Glomerular visceral epithelial cell (primary cell): ENCODE results near the gene DENND1A.

Experiments
- DNase-seq: peaks from one replicate; pipeline ENCODE4 v3.0.0-alpha.2; 2016; ENCODE audit errors: extremely low spot score

Gene DENND1A

GRCh38 chr9:123772967-123773366 is 157.0 kb downstream of the DENND1A start:
- DNase-seq, result no peak

DNA sequence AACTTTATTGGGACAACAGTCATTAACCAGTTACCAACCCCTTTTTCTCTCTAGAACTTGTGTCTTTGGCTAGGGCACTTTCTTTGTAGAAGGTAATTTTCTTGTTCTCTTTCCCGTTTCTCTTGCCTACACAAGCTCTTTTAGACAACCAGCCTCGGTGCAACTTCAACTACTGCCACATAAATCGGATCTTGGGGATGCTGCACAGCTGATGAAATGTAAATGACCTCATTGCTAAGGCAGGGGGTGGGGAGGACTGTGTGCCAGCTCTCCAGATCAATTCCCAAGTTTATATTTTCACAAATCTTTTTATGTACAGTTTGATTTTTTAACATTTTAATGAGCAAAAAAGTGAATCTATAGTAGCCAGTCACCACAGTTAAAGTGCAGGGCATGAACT is 157.6 kb downstream of the DENND1A start:
- no peak for DNase-seq

DNA sequence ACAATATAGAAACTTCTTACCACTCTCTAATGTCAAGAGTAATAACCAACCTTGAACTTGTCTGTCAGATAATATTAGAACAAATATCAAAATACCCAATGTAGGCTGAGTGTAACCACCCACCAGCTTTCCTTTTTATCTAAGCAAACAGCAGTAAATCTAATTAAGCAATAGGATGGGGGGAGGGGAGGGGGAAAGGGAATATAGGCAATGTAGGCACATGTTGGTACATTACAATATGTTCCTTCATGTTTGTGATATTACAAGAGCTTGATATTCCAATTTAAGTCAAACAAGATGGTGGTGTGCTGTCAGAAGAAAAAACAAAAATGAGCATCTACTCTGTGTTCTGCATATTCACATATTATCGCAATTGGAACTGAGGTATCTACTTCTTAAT is 158.2 kb downstream of the DENND1A start:
- DNase-seq, result no peak

GRCh38 chr9:123769719-123770118 is 160.2 kb downstream of the DENND1A start:
- no peak for DNase-seq

DNA sequence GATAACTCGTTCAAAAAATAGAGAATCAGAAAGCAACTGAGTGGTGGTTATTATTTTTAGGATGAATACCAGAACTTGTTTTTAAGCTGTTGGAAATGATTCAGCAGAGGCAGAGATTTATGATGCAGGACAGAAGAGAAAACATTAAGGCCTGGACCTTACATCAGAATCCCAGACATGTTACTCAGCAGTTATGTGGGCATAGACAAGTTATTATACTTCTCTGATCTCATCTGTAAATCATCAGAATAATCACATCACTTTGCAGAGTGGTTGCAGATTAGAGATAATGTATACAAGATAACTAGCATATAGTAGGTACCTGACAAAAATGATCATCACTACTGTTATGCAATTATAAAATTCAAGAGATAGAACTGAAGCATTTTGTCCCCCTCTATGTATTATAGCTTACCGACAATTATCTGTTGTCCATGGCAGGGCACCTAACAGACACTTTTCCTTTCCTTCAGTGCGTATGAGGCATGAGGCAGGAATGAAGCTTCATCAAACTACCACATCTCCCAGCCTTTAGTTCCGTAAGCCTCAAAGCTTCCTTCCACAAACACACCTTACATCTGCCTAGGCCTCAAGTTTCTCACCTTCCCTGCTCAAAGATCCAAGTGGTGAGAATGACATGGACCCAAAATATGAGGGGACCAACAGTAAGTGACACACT is 165.9 kb downstream of the DENND1A start:
- DNase-seq, result peak; percentile 4

GRCh38 chr9:123761905-123762605 is 167.9 kb downstream of the DENND1A start:
- peak; percentile 33 for DNase-seq

GRCh38 chr9:123757960-123758359 is 172.0 kb downstream of the DENND1A start:
- DNase-seq, result no peak

- DNase-seq, result no peak
These were observed 172.4 kb downstream of the DENND1A start for GRCh38 chr9:123757547-123757946.

DNA sequence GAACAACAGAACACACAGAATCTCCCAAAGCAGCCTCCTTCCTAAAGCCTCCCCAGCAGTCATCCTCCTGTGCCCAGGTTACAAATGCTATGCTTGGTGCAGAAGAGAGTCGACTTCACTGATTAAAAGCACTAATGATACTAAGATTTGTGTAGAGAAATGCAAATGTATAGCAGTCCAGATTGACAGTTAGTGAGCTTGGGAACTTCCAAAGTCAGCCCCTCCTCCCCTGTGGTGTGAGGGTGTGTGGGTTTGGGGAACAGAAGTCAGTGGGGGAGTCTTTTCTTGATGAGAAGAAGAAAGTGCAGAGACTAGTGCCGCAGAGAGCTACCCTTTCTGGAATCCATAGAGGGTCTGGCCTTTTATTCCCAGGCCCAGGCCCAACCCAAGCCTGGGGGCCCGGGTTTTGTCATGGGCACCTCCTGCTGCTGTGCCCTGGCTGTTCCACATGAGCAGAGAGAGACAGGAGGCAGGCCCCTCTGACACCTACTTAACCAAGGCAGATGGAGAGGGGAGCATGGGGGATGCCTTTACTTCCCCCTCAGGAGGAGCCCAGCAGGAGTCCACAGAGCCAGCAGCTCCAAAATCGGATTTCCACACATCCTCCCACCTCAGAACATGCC is 173.3 kb downstream of the DENND1A start:
- no peak for DNase-seq

DNA sequence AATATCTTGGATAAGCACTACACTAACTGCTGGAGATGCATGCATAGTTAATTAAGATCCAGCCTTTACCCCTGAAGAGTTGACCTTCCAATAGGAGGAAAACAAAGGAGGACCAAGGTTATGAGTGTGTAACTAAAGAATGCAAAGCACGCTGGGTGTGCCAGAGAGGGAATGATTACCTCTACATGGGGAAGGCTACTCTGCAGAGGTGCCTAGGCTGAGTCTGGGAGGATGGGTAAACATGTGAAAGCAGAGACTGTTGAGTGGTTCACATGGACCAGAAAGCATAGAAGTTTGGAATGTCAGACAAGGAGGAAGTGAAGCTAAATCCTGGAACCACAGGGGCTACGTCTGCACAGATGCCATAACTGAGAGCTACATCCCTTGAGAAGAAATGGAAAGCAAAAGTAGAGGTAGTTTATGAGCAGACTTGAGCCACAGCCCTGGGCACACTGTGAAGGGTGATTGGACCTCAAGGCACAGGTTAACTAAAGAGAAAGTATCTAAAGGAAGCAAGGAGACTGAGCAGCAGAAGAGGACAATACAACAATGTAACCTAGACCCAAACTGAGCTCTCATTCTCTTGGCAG is 176.2 kb downstream of the DENND1A start:
- no peak for DNase-seq

GRCh38 chr9:123753016-123753415 is 176.9 kb downstream of the DENND1A start:
- DNase-seq, result no peak

DNA sequence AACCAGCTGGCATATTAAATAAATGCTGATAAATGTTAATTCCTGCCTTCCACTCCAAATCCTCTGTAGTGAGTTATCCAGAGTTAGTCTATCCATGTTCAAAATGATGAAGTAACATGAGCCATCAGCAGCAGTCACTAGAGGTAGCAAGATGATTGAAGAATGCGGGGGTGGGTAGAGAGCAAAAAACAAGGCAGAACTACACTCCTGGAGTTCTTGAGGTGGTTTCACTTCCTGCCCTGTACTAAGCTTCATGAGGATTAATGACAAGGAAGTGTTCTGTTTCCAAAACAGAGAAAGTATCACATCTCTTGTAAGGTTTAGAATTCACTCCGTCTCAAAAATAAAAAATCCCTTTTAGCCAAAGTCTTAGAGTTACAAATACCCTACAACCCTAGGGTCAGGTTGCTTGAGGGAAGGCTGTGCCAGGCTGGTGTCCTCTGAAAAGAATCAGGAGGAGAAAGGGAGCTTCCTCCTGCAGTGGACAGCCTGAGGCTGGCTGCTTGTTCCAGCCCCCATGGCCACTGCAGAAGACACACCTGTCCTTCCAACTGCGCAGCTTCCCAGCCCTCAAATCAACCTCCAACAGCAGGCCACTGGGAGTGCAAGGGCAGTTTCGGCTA is 180.2 kb downstream of the DENND1A start:
- peak; percentile 5 for DNase-seq

GRCh38 chr9:123746765-123747164 is 183.2 kb downstream of the DENND1A start:
- DNase-seq, result no peak

- DNase-seq, result no peak
These were observed 184.0 kb downstream of the DENND1A start for GRCh38 chr9:123745933-123746332.

- no peak for DNase-seq
These were observed 184.5 kb downstream of the DENND1A start for GRCh38 chr9:123745451-123745850.

GRCh38 chr9:123743737-123744136 is 186.2 kb downstream of the DENND1A start:
- DNase-seq, result no peak

DNA sequence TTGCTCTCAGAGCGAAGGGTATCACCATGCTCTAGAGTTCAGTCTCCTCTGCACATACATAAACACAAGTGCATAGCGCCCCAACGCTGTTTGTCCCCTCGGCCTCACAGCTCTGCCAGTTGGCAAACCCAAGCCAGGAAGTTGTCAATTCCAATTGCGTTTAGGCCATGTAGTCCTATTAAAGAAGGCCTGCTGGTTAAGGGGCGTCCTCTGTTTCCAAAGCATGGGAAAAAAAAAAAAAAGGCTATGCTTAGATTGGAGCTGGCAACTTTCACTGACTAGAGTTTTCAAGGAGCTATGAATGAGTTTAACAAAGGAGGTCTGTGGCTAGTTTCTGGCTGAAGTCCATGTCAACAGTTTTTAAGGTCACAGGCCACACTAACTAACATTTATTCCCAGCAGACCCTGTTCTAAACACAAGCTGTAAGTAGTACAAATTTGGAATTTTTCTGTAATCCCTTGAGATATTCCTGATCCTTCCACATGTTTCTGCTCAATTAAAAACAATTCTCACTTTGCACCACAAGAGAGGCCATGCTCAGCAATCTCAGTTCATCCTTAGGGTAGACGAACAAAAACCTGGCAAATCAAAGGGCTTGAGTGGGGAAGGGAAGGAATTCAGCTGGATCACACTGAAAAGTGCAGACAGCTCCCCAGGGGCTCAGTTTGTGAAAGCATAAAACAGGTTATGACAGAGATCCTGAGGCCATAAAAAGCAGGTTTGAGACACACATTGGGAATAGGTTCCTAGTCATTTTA is 187.7 kb downstream of the DENND1A start:
- DNase-seq, result no peak

DNA sequence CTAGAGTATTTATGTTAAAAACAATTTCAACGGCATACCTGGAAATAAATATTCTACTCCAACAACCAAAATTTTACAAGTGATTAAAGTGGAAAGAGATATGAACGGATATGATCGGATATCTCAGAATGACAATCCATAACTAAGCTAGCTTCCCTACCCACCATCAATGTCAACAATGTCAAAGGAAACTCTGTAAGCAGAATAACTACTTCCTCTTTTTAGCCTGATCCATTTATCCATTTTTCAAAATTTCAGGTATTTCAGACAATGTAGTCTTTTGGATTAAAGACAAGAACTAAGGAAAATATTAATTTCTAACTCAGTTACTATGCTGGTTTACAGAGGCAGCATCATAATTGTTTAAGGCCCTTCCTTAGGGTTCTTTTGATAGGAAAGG is 188.7 kb downstream of the DENND1A start:
- DNase-seq, result no peak

GRCh38 chr9:123739902-123740301 is 190.0 kb downstream of the DENND1A start:
- DNase-seq, result no peak

GRCh38 chr9:123739387-123739786 is 190.5 kb downstream of the DENND1A start:
- DNase-seq, result no peak

GRCh38 chr9:123738648-123739047 is 191.3 kb downstream of the DENND1A start:
- no peak for DNase-seq

GRCh38 chr9:123735376-123735775 is 194.6 kb downstream of the DENND1A start:
- DNase-seq, result no peak
